SK-N-SH (cell line): ENCODE measurements around the gene CDH2. TPM values are rescaled to one million over a fixed set of nuclear protein-coding genes. Genes with fewer than 3 reads are reported as not detected.

Experiments
- CTCF ChIA-PET: fragments of 300-600, 350-600 bp; formaldehyde crosslinking; extraction: SDS; loops from one replicate; lab custom pipeline; 2021; lab: Yijun Ruan, JAX
- POLR2A ChIA-PET: fragments of 350-600 bp; sonication (Branson Sonifier 250); formaldehyde crosslinking; extraction: SDS; loops from one replicate; lab custom pipeline; 2020; ENCODE audit warnings: antibody characterized with exemption, inconsistent platforms; lab: Yijun Ruan, JAX
- DNase-seq: peaks from one replicate; pipeline ENCODE4 v3.0.0; 2012
- H2AFZ ChIP-seq: fragments of 200-600 bp; sonication (generic); 2 replicates; pipeline ENCODE4 v1.8.1; 2016; ENCODE audit warnings: antibody characterized with exemption, mild to moderate bottlenecking, low read depth
- H3F3A ChIP-seq: fragments of 200-600 bp; sonication (generic); replicated peaks from 2 replicates; pipeline ENCODE3; 2016; ENCODE audit warnings: antibody characterized with exemption, mild to moderate bottlenecking; ENCODE audit not compliant: insufficient read depth
- H3K27ac ChIP-seq, 2 experiments: fragments of 200-500 bp in 1 of 2; fragments of 200-600 bp in 1 of 2; sonication (Bioruptor generic) in 1 of 2; sonication (generic), shearing (Covaris generic) in 1 of 2; 2 replicates each; pipeline versions ENCODE4 v1.5.1 to v1.6.1; 2014 to 2016; ENCODE audit warnings: low read depth in 2 of 2, inconsistent platforms in 1 of 2, low read length in 1 of 2, mild to moderate bottlenecking in 1 of 2, mixed read lengths in 1 of 2
- H3K27me3 ChIP-seq: fragments of 200-600 bp; sonication (generic), shearing (Covaris generic); 2 replicates; pipeline ENCODE4 v1.6.1; 2016; ENCODE audit warnings: mixed run types; ENCODE audit not compliant: insufficient read depth
- H3K36me3 ChIP-seq, 2 experiments: fragments of 200-500 bp in 1 of 2; fragments of 200-600 bp in 1 of 2; sonication (Bioruptor generic) in 1 of 2; sonication (generic) in 1 of 2; replicated peaks in 1 of 2; 2 replicates each; pipeline versions ENCODE3 to v1.5.1; 2014 to 2016; ENCODE audit warnings: low read length in 1 of 2, mild to moderate bottlenecking in 1 of 2; ENCODE audit not compliant: insufficient read depth in 2 of 2, control insufficient read depth in 1 of 2
- H3K4me1 ChIP-seq, 2 experiments: fragments of 200-500 bp in 1 of 2; fragments of 200-600 bp in 1 of 2; sonication (Bioruptor generic) in 1 of 2; sonication (generic), shearing (Covaris generic) in 1 of 2; 2 replicates each; pipeline versions ENCODE4 v1.5.1 to v1.6.1; 2014 to 2016; ENCODE audit warnings: low read depth in 1 of 2, low read length in 1 of 2, mixed run types in 1 of 2; ENCODE audit not compliant: insufficient read depth in 2 of 2, control insufficient read depth in 1 of 2
- H3K4me2 ChIP-seq: fragments of 200-600 bp; sonication (generic), shearing (Covaris generic); 2 replicates; pipeline ENCODE4 v1.6.1; 2017; ENCODE audit warnings: mixed run types
- H3K4me3 ChIP-seq, 2 experiments: fragments of 200-500 bp in 1 of 2; fragments of 200-600 bp in 1 of 2; sonication (Bioruptor generic) in 1 of 2; sonication (generic), shearing (Covaris generic) in 1 of 2; 2 replicates each; pipeline versions ENCODE4 v1.5.1 to v1.8.1; 2014 to 2016; ENCODE audit warnings: low read depth in 2 of 2, inconsistent platforms in 1 of 2, low read length in 1 of 2, mild to moderate bottlenecking in 1 of 2, mixed read lengths in 1 of 2, moderate library complexity in 1 of 2
- H3K79me2 ChIP-seq: fragments of 200-600 bp; sonication (generic); 2 replicates; pipeline ENCODE4 v1.8.1; 2017; ENCODE audit warnings: mild to moderate bottlenecking; ENCODE audit not compliant: insufficient read depth
- H3K9ac ChIP-seq: fragments of 200-600 bp; sonication (generic); 2 replicates; pipeline ENCODE4 v1.6.1; 2017; ENCODE audit warnings: mixed run types
- H3K9me2 ChIP-seq: fragments of 200-600 bp; sonication (generic); 2 replicates; pipeline ENCODE4 v1.6.1; 2017; ENCODE audit warnings: mixed run types
- H3K9me3 ChIP-seq: fragments of 200-600 bp; sonication (generic); 2 replicates; pipeline ENCODE4 v1.6.1; 2017; ENCODE audit warnings: mixed run types, mild to moderate bottlenecking, moderate library complexity
- H4K20me1 ChIP-seq: fragments of 200-600 bp; sonication (generic); 2 replicates; pipeline ENCODE4 v1.6.1; 2017; ENCODE audit warnings: mild to moderate bottlenecking, mixed run types; ENCODE audit not compliant: insufficient read depth
- CTCF ChIP-seq: fragments of 200-600 bp; sonication (generic); IDR thresholded peaks from 2 replicates; pipeline ENCODE4 v1.6.1; 2017; ENCODE audit warnings: antibody characterized with exemption, mild to moderate bottlenecking, moderate library complexity
- ELF1 ChIP-seq: IDR thresholded peaks from 2 replicates; pipeline ENCODE4 v1.4.0; 2012
- EP300 ChIP-seq, 2 experiments: IDR thresholded peaks; 2 replicates each; pipeline versions ENCODE4 v1.4.0 to v1.6.1; 2012; ENCODE audit warnings: borderline replicate concordance in 1 of 2, low read depth in 1 of 2, low read length in 1 of 2
- FOXM1 ChIP-seq: IDR thresholded peaks from 2 replicates; pipeline ENCODE4 v1.4.0; 2012; ENCODE audit warnings: low read depth, mild to moderate bottlenecking
- GATA2 ChIP-seq: sonication (generic); formaldehyde crosslinking; IDR thresholded peaks from 2 replicates; pipeline ENCODE4 v1.5.0; 2020; ENCODE audit warnings: mild to moderate bottlenecking, missing genetic modification reagents
- JUND ChIP-seq: IDR thresholded peaks from 2 replicates; pipeline ENCODE4 v1.4.0; 2012
- MXI1 ChIP-seq: IDR thresholded peaks from 2 replicates; pipeline ENCODE4 v1.6.1; 2012; ENCODE audit warnings: mild to moderate bottlenecking, low read depth, low read length, improper control_type of control experiment
- NRF1 ChIP-seq: IDR thresholded peaks from 2 replicates; pipeline ENCODE4 v1.6.1; 2012; ENCODE audit warnings: low read depth, mild to moderate bottlenecking, low read length
- RAD21 ChIP-seq: IDR thresholded peaks from 2 replicates; pipeline ENCODE4 v1.6.1; 2012; ENCODE audit warnings: mild to moderate bottlenecking, low read length
- SMC3 ChIP-seq: IDR thresholded peaks from 2 replicates; pipeline ENCODE4 v1.6.1; 2012; ENCODE audit warnings: low read depth, low read length, improper control_type of control experiment
- USF2 ChIP-seq: fragments of 150-350 bp; IDR thresholded peaks from 2 replicates; pipeline ENCODE4 v1.6.1; 2017; ENCODE audit warnings: antibody characterized with exemption, low read length, low read depth, borderline replicate concordance
- WGBS: methylation state at CpG from one replicate; pipeline ENCODE4 v1.1.6; 2017; ENCODE audit warnings: low lambda C conversion rate; 5-methylcytosine and 5-hydroxymethylcytosine counted together
- polyA plus RNA-seq, 3 experiments: library from polyadenylated mRNA; depleted of rRNA; stranded (reverse); fragments of >200 nt; gene quantifications; 2 replicates each; pipeline ENCODE4 v1.2.3, GENCODE V29; 2012

CDH2 gene
- polyA plus RNA-seq, 1 of the 3 experiments (the other 2 are of a cell fraction): 146 TPM

GRCh38 chr18:28012336-28012735, 164.6 kb downstream of the CDH2 start:
- CTCF ChIA-PET: interaction anchor here (1.0 to 2.0 kb wide), 3 partner anchors 14 to 22 kb away, joined by 4 to 5 read pairs (median 5); no protein-coding TSS in a partner anchor
- POLR2A ChIA-PET: no interaction called here
- no peak for TF ChIP-seq JUND
- TF ChIP-seq MXI1: no peak
- TF ChIP-seq EP300 (IDR thresholded peaks at IDR 0.05; ENCODE audit: borderline replicate concordance in 1 of 2, low read depth in 1 of 2, low read length in 1 of 2): no peak
- no peak for TF ChIP-seq USF2
- no peak for TF ChIP-seq RAD21
- TF ChIP-seq ELF1: no peak
- TF ChIP-seq CTCF: no peak

GRCh38 chr18:28009589-28009988, 167.3 kb downstream of the CDH2 start:
- 67% methylated on average over 6 of the region's 6 CpGs for WGBS
- Histone ChIP-seq H3K9me2 (no peaks in the 10 kb centered on the region), H3K9me3 (no peaks in the 10 kb centered on the region), H3K4me1 (peaks cover 3 to 11% of the 10 kb centered on the region in 2 experiments), H4K20me1 (peaks cover 4% of the 10 kb centered on the region; the same call in 1 of the 2 replicates), H3K27me3 (no peaks in the 10 kb centered on the region), H3K79me2 (peaks cover 54% of the 10 kb centered on the region), H3K4me2 (no peak overlapping the region), H3F3A (peaks cover 40% of the 10 kb centered on the region), H3K36me3 (peaks cover 64 to 76% of the 10 kb centered on the region in 2 experiments), H3K9ac (no peak overlapping the region), H3K27ac (peak overlapping the region in 1 of 2 experiments; percentile 28; a peak in 1 of 4 replicates), H2AFZ (no peak overlapping the region), H3K4me3 (no peak overlapping the region)
- DNase-seq: no peak
- ChIA-PET CTCF (interaction anchor here (1.4 kb wide), 1 partner anchor 168 kb away, joined by 5 read pairs; no protein-coding TSS in a partner anchor), POLR2A (no interaction called here)
- TF ChIP-seq FOXM1 (no peak), GATA2 (CRISPR knock-in tag) (peak; percentile 67), JUND (no peak), NRF1 (no peak), USF2 (no peak), SMC3 (no peak)

More at GRCh38 chr18:28012336-28012735, 164.6 kb downstream of the CDH2 start:
- Histone ChIP-seq H3K36me3 (peaks cover 49 to 62% of the 10 kb centered on the region in 2 experiments), H3K9me3 (no peaks in the 10 kb centered on the region), H3K27ac (no peak overlapping the region), H3K27me3 (no peaks in the 10 kb centered on the region), H3K4me2 (no peak overlapping the region), H3F3A (peaks cover 35% of the 10 kb centered on the region), H3K4me3 (no peak overlapping the region), H2AFZ (no peak overlapping the region), H3K9me2 (no peaks in the 10 kb centered on the region), H3K4me1 (peaks cover 3 to 16% of the 10 kb centered on the region in 2 experiments), H3K9ac (no peak overlapping the region), H3K79me2 (peaks cover 70% of the 10 kb centered on the region), H4K20me1 (peaks cover 8% of the 10 kb centered on the region; the same call in 1 of the 2 replicates)
- no peak for DNase-seq
